Mesothelial cell of epicardium (in vitro differentiated cells): ENCODE measurements around the gene KCNMA1. TPM values are rescaled to one million over a fixed set of nuclear protein-coding genes. Genes with fewer than 3 reads are reported as not detected.
"Not testable (repeated sequence)": the region's sequence is repeated elsewhere in the genome, so short reads cannot be mapped to it uniquely, and the experiment has no call there.

Source experiments
- DNase-seq, 2 experiments: peaks; one replicate each; pipeline ENCODE4 v3.0.0; 2021; ENCODE audit warnings: low spot score in 2 of 2; ENCODE audit not compliant: unreplicated experiment in 2 of 2
- H3K27ac Mint-ChIP-seq: 2 replicates; pipeline ENCODE4 v1.8.0; 2021; ENCODE audit warnings: mixed read lengths
- H3K27me3 Mint-ChIP-seq: 2 replicates; pipeline ENCODE4 v1.8.0; 2021; ENCODE audit warnings: low read depth, mixed read lengths
- H3K36me3 Mint-ChIP-seq: 2 replicates; pipeline ENCODE4 v1.8.0; 2021; ENCODE audit warnings: mixed read lengths
- H3K4me1 Mint-ChIP-seq: 2 replicates; pipeline ENCODE4 v1.8.0; 2021; ENCODE audit warnings: mixed read lengths
- H3K4me3 Mint-ChIP-seq: 2 replicates; pipeline ENCODE4 v1.8.0; 2021; ENCODE audit warnings: mild to moderate bottlenecking, moderate library complexity, mixed read lengths
- H3K9me3 Mint-ChIP-seq: 2 replicates; pipeline ENCODE4 v1.8.0; 2021; ENCODE audit warnings: mixed read lengths
- CTCF ChIP-seq: fragments of 200-600 bp; sonication (generic); IDR thresholded peaks from one replicate; pipeline ENCODE4 v1.5.0; 2021; ENCODE audit warnings: antibody characterized with exemption; ENCODE audit not compliant: unreplicated experiment
- total RNA-seq: library from RNA; stranded (reverse); gene quantifications from 3 replicates; pipeline ENCODE4 v1.2.1, GENCODE V29; 2021

KCNMA1 gene
- total RNA-seq, 1 donor from 2014 or later, result 44.0 TPM

- no peak for TF ChIP-seq CTCF
Measured at GRCh38 chr10:77415313-77415960, 222.2 kb downstream of the KCNMA1 start.

GRCh38 chr10:77413231-77413630, 224.4 kb downstream of the KCNMA1 start:
- TF ChIP-seq CTCF, result no peak
- Mint-ChIP-seq H3K9me3 (no peaks in the 10 kb centered on the region), H3K4me3 (no peak overlapping the region), H3K27me3 (no peaks in the 10 kb centered on the region), H3K27ac (no peak overlapping the region), H3K4me1 (peaks cover 38% of the 10 kb centered on the region), H3K36me3 (no peaks in the 10 kb centered on the region)
- no peak for DNase-seq

More at GRCh38 chr10:77415313-77415960, 222.2 kb downstream of the KCNMA1 start:
- H3K27me3 Mint-ChIP-seq, result no peaks in the 10 kb centered on the region
- DNase-seq, result no peak
- no peak overlapping the region for H3K4me3 Mint-ChIP-seq
- H3K36me3 Mint-ChIP-seq, result no peaks in the 10 kb centered on the region
- H3K4me1 Mint-ChIP-seq, result peaks cover 26% of the 10 kb centered on the region
- no peak overlapping the region for H3K27ac Mint-ChIP-seq
- H3K9me3 Mint-ChIP-seq, result no peaks in the 10 kb centered on the region

- H3K9me3 Mint-ChIP-seq, H3K4me3 Mint-ChIP-seq, H3K36me3 Mint-ChIP-seq, DNase-seq, H3K27me3 Mint-ChIP-seq, H3K27ac Mint-ChIP-seq: not testable (repeated sequence)
- H3K4me1 Mint-ChIP-seq, result peaks cover 38% of the 10 kb centered on the region
Measured at GRCh38 chr10:77412573-77413133, 225.0 kb downstream of the KCNMA1 start.

GRCh38 chr10:77411805-77412204, 225.8 kb downstream of the KCNMA1 start:
- Mint-ChIP-seq H3K4me1 (peaks cover 35% of the 10 kb centered on the region), H3K27ac (no peak overlapping the region), H3K27me3 (no peaks in the 10 kb centered on the region), H3K36me3 (no peaks in the 10 kb centered on the region), H3K4me3 (no peak overlapping the region), H3K9me3 (no peaks in the 10 kb centered on the region)
- no peak for TF ChIP-seq CTCF
- DNase-seq, result no peak

- H3K27me3 Mint-ChIP-seq, result no peaks in the 10 kb centered on the region
- H3K27ac Mint-ChIP-seq, result no peak overlapping the region
- H3K4me3 Mint-ChIP-seq, result no peak overlapping the region
- DNase-seq, result no peak
- peaks cover 29% of the 10 kb centered on the region for H3K4me1 Mint-ChIP-seq
- no peak for TF ChIP-seq CTCF
- H3K36me3 Mint-ChIP-seq, result no peaks in the 10 kb centered on the region
- H3K9me3 Mint-ChIP-seq, result no peaks in the 10 kb centered on the region
Measured at GRCh38 chr10:77410523-77410922, 227.1 kb downstream of the KCNMA1 start.

GRCh38 chr10:77409697-77410471, 227.7 kb downstream of the KCNMA1 start:
- TF ChIP-seq CTCF, result no peak
- H3K9me3 Mint-ChIP-seq, result no peaks in the 10 kb centered on the region
- no peak overlapping the region for H3K27ac Mint-ChIP-seq
- H3K27me3 Mint-ChIP-seq, result no peaks in the 10 kb centered on the region
- H3K4me1 Mint-ChIP-seq, result peaks cover 26% of the 10 kb centered on the region
- DNase-seq, result no peak
- no peak overlapping the region for H3K4me3 Mint-ChIP-seq
- no peaks in the 10 kb centered on the region for H3K36me3 Mint-ChIP-seq
